Panc1 (cell line): Measurements from ENCODE around the gene NCDN. TPM values are rescaled to one million over a fixed set of nuclear protein-coding genes. Genes with fewer than 3 reads are reported as not detected.

Source experiments
- ATAC-seq: fragments of 200-7000 bp; cut with Tn5 transposase; 2 replicates; pipeline ENCODE4 v1.9.1; 2020; ENCODE audit warnings: mild to moderate bottlenecking, moderate library complexity
- BruUV-seq: library from RNA; stranded (reverse); fragments of 400-500 nt; replicated peaks from 2 replicates; lab custom pipeline; 2021; lab: Mats Ljungman, UMichigan
- CTCF ChIA-PET: fragments of 300-600 bp; sonication (Branson Sonifier 250); formaldehyde crosslinking; loops from one replicate; lab custom pipeline; 2022; ENCODE audit warnings: antibody characterized with exemption; lab: Charles Lee
- POLR2A ChIA-PET: fragments of 300-600 bp; sonication (Branson Sonifier 250); formaldehyde crosslinking; loops from one replicate; lab custom pipeline; 2022; ENCODE audit warnings: antibody characterized with exemption; lab: Charles Lee
- DNase-seq: peaks from one replicate; pipeline ENCODE4 v3.0.0-alpha.2; 2010; ENCODE audit warnings: low read depth, low spot score
- H3K27ac ChIP-seq: 2 replicates; pipeline ENCODE4 v1.5.1; 2011; ENCODE audit warnings: mild to moderate bottlenecking, low read length, inconsistent platforms
- H3K27me3 ChIP-seq: fragments of 200-500 bp; sonication (Bioruptor generic); 2 replicates; pipeline ENCODE4 v1.6.0; 2014; ENCODE audit warnings: low read length, inconsistent platforms; ENCODE audit not compliant: control insufficient read depth, insufficient read depth
- H3K36me3 ChIP-seq: fragments of 200-500 bp; sonication (Bioruptor generic); 2 replicates; pipeline ENCODE4 v1.5.1; 2014; ENCODE audit warnings: inconsistent platforms, mild to moderate bottlenecking, low read length, moderate library complexity; ENCODE audit not compliant: control insufficient read depth, insufficient read depth
- H3K4me1 ChIP-seq: 2 replicates; pipeline ENCODE4 v1.5.1; 2011; ENCODE audit warnings: inconsistent platforms, mild to moderate bottlenecking, low read length, moderate library complexity; ENCODE audit not compliant: control insufficient read depth, insufficient read depth
- H3K4me3 ChIP-seq, 2 experiments: 2 replicates each; pipeline ENCODE4 v1.5.1; 2011 to 2012; ENCODE audit warnings: low read depth in 2 of 2, low read length in 2 of 2, mild to moderate bottlenecking in 2 of 2, inconsistent platforms in 1 of 2, moderate library complexity in 1 of 2
- H3K9me3 ChIP-seq: fragments of 200-500 bp; sonication (Bioruptor generic); 2 replicates; pipeline ENCODE4 v1.5.1; 2014; ENCODE audit warnings: low read depth, mild to moderate bottlenecking, inconsistent platforms, low read length, moderate library complexity; ENCODE audit not compliant: control insufficient read depth, insufficient read depth
- POLR2AphosphoS5 ChIP-seq: IDR thresholded peaks from 2 replicates; pipeline ENCODE4 v1.6.1; 2012; ENCODE audit warnings: mild to moderate bottlenecking, low read depth, low read length, moderate library complexity
- REST ChIP-seq, 2 experiments: IDR thresholded peaks; 2 replicates each; pipeline ENCODE4 v1.6.1; 2011 to 2012; ENCODE audit warnings: low read depth in 2 of 2, control low read depth in 1 of 2, low read length in 1 of 2, mild to moderate bottlenecking in 1 of 2, moderate library complexity in 1 of 2; ENCODE audit not compliant: insufficient read depth in 1 of 2
- SIN3A ChIP-seq: IDR thresholded peaks from 2 replicates; pipeline ENCODE4 v1.6.1; 2012; ENCODE audit warnings: low read depth, mild to moderate bottlenecking, low read length, moderate library complexity, borderline replicate concordance; ENCODE audit not compliant: insufficient read depth
- TCF7L2 ChIP-seq: IDR thresholded peaks from 2 replicates; pipeline ENCODE4 v1.6.1; 2011; ENCODE audit warnings: mild to moderate bottlenecking, low read depth, low read length, inconsistent platforms
- in situ Hi-C: cut with HindIII; loops from 2 replicates; pipeline ENCODE4 v1.10.0; 2016; ENCODE audit warnings: low sequenced_read_pairs, low pct_unique_long_range_greater_than_20kb
- intact Hi-C: fragments of 100-400 bp; cut with micrococcal nuclease; formaldehyde crosslinking; loops from one replicate; pipeline ENCODE4 v1.10.0; 2022; ENCODE audit not compliant: unreplicated experiment
- total RNA-seq: library from RNA; stranded (reverse); gene quantifications from one replicate; pipeline ENCODE4 v1.2.1, GENCODE V29; 2021; ENCODE audit not compliant: unreplicated experiment
- TF ChIP-seq, protein P1 (sequence below): fragments of 450-650 bp; IDR thresholded peaks from 2 replicates; pipeline ENCODE4 v1.5.1; 2017; ENCODE audit warnings: mild to moderate bottlenecking

Gene NCDN
- total RNA-seq, 1 experiment from 2014 or later: 64.1 TPM

GRCh38 chr1:35518183-35518582, 39.4 kb upstream of the NCDN start:
- Histone ChIP-seq H3K27me3 (no peaks in the 10 kb centered on the region), H3K27ac (no peak overlapping the region), H3K4me1 (no peaks in the 10 kb centered on the region), H3K36me3 (no peaks in the 10 kb centered on the region), H3K9me3 (no peaks in the 10 kb centered on the region; the same call in 1 of the 2 replicates), H3K4me3 (no peak overlapping the region)
- DNase-seq: no peak
- no peak for ATAC-seq
- TF ChIP-seq, protein P1, sequence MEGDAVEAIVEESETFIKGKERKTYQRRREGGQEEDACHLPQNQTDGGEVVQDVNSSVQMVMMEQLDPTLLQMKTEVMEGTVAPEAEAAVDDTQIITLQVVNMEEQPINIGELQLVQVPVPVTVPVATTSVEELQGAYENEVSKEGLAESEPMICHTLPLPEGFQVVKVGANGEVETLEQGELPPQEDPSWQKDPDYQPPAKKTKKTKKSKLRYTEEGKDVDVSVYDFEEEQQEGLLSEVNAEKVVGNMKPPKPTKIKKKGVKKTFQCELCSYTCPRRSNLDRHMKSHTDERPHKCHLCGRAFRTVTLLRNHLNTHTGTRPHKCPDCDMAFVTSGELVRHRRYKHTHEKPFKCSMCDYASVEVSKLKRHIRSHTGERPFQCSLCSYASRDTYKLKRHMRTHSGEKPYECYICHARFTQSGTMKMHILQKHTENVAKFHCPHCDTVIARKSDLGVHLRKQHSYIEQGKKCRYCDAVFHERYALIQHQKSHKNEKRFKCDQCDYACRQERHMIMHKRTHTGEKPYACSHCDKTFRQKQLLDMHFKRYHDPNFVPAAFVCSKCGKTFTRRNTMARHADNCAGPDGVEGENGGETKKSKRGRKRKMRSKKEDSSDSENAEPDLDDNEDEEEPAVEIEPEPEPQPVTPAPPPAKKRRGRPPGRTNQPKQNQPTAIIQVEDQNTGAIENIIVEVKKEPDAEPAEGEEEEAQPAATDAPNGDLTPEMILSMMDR: no peak
- TF ChIP-seq TCF7L2: no peak
- TF ChIP-seq POLR2AphosphoS5: no peak
- no peak for TF ChIP-seq SIN3A
- TF ChIP-seq REST (IDR thresholded peaks at IDR 0.05; ENCODE audit: insufficient read depth in 1 of 2, low read depth in 2 of 2, low read length in 1 of 2): no peak
- POLR2A ChIA-PET: no interaction called here
- intact Hi-C loops (no loop called here), in situ Hi-C loops (no loop called here)
- CTCF ChIA-PET: no interaction called here
- BruUV-seq: no TSS peak

- no peak for DNase-seq
- intact Hi-C loops: no loop called here
- Histone ChIP-seq H3K36me3 (no peaks in the 10 kb centered on the region), H3K9me3 (no peaks in the 10 kb centered on the region; the same call in 1 of the 2 replicates), H3K27ac (no peak overlapping the region), H3K27me3 (no peaks in the 10 kb centered on the region), H3K4me3 (no peak overlapping the region), H3K4me1 (no peaks in the 10 kb centered on the region)
- in situ Hi-C loops: no loop called here
- no TSS peak for BruUV-seq
- no peak for ATAC-seq
- POLR2A ChIA-PET: no interaction called here
- no peak for TF ChIP-seq REST (IDR thresholded peaks at IDR 0.05; ENCODE audit: insufficient read depth in 1 of 2, low read depth in 2 of 2, low read length in 1 of 2)
- no peak for TF ChIP-seq SIN3A
- no peak for TF ChIP-seq POLR2AphosphoS5
- no peak for TF ChIP-seq TCF7L2
- TF ChIP-seq, protein P1: no peak
- CTCF ChIA-PET: no interaction called here
These were observed 38.2 kb upstream of the NCDN start for GRCh38 chr1:35519432-35519831.
